Ovary (tissue), 9 donors: ENCODE data around the gene WDR54. TPM values are rescaled to one million over a fixed set of nuclear protein-coding genes. Genes with fewer than 3 reads are reported as not detected.

Experiments used
- DNase-seq, 5 donors: peaks; one replicate each; pipeline ENCODE4 v3.0.0-alpha.2; 2019 to 2020
- H3K27ac ChIP-seq, 2 donors: fragments of 200-600 bp; one replicate each; pipeline versions ENCODE4 v1.5.1 to v1.8.0; 2019 to 2022
- H3K27me3 ChIP-seq: fragments of 200-600 bp; one replicate; pipeline ENCODE4 v1.8.0; 2022
- H3K36me3 ChIP-seq: fragments of 200-600 bp; sonication (generic); one replicate; pipeline ENCODE4 v1.5.1; 2019
- H3K4me1 ChIP-seq: one replicate; pipeline ENCODE4 v1.8.1; 2013; ENCODE audit warnings: mild to moderate bottlenecking, moderate library complexity; ENCODE audit not compliant: insufficient read depth
- H3K4me3 ChIP-seq: fragments of 200-600 bp; sonication (generic); one replicate; pipeline ENCODE4 v1.5.1; 2017
- H3K9me3 ChIP-seq, 2 donors: fragments of 200-600 bp in 1 of 2; sonication (generic) in 1 of 2; one replicate each; pipeline versions ENCODE4 v1.5.1 to v1.8.1; 2013 to 2019; ENCODE audit warnings: mild to moderate bottlenecking in 1 of 2, moderate library complexity in 1 of 2
- CTCF ChIP-seq, 3 donors: fragments of 450-650 bp in 2 of 3; fragments of 200-600 bp in 1 of 3; IDR thresholded peaks; one replicate each; pipeline versions ENCODE4 v1.5.1 to v1.8.0; 2016 to 2022; ENCODE audit warnings: antibody characterized with exemption in 3 of 3, mild to moderate bottlenecking in 1 of 3
- EP300 ChIP-seq: sonication (generic); formaldehyde crosslinking; IDR thresholded peaks from one replicate; pipeline ENCODE4 v1.6.1; 2017; ENCODE audit warnings: antibody characterized with exemption
- POLR2A ChIP-seq: fragments of 450-650 bp; IDR thresholded peaks from one replicate; pipeline ENCODE4 v1.6.1; 2017; ENCODE audit warnings: antibody characterized with exemption, mild to moderate bottlenecking, moderate library complexity
- WGBS, 3 donors: extraction: QIAGEN DNeasy Blood & Tissue Kit in 1 of 3; methylation state at CpG; one replicate each; pipeline versions ENCODE4 v1.1.5 to v1.1.7; 2013 to 2017; 5-methylcytosine and 5-hydroxymethylcytosine counted together
- intact Hi-C, 4 donors: fragments of 100-400 bp; cut with DNase I; formaldehyde crosslinking; loops; one replicate each; pipeline versions ENCODE4 v1.11.0 to v1.15.1; 2022 to 2023
- polyA plus RNA-seq, 2 donors: library from polyadenylated mRNA; stranded (reverse); fragments of 200-250 nt in 1 of 2; fragments of 350-450 nt in 1 of 2; fragmentation: Illumina TruSeq in 1 of 2; extraction: RNeasy Lipid Tissue Mini Kit (QIAGEN cat#74804) in 1 of 2; gene quantifications; one replicate each; pipeline ENCODE4 v1.2.3, GENCODE V29; 2013 to 2014
- total RNA-seq, 7 donors: library from RNA; depleted of rRNA in 2 of 7; stranded (reverse); fragments of >200 nt in 2 of 7; fragmentation: NEBNext Ultra II Directional in 3 of 7; extraction: Animal tissue kit (Norgen Biotek cat#: 25700) in 3 of 7; gene quantifications; one replicate each; pipeline versions ENCODE4 v1.1.0 to v1.2.4, GENCODE V29; 2016 to 2023
- donor health status: DM: no; HTN: no; CAD: no; lungs with moderate emphysema.
- donor health status: DM: no; HTN: no; CAD: no.
- donor health status: Bipolar disorder and iron deficiency.
- donor health status: DM: yes; HTN: yes; CAD: no.
- donor health status: DM: no; HTN: no; CAD: no.
- donor health status: DM: yes; HTN: yes; CAD: no.

WDR54 gene
- total and polyA plus RNA-seq, 9 donors = 8.6 to 41.6 (median 16.2) TPM

- no peaks in the 10 kb centered on the region for H3K27me3 ChIP-seq
- intact Hi-C loops = no loop called here
- H3K36me3 ChIP-seq = no peaks in the 10 kb centered on the region
- no peak for DNase-seq
- 75 to 86% (median 82%) methylated on average over 2 of the region's 2 CpGs for WGBS, 3 donors
- H3K4me1 ChIP-seq = no peaks in the 10 kb centered on the region
- H3K27ac ChIP-seq = no peak overlapping the region
- no peak for TF ChIP-seq EP300
- TF ChIP-seq CTCF (IDR thresholded peaks at IDR 0.05) = no peak
- TF ChIP-seq POLR2A = no peak
- no peaks in the 10 kb centered on the region for H3K9me3 ChIP-seq
- H3K4me3 ChIP-seq = no peak overlapping the region
Observed at GRCh38 chr2:74401891-74402290, 19.6 kb upstream of the WDR54 start.

DNA sequence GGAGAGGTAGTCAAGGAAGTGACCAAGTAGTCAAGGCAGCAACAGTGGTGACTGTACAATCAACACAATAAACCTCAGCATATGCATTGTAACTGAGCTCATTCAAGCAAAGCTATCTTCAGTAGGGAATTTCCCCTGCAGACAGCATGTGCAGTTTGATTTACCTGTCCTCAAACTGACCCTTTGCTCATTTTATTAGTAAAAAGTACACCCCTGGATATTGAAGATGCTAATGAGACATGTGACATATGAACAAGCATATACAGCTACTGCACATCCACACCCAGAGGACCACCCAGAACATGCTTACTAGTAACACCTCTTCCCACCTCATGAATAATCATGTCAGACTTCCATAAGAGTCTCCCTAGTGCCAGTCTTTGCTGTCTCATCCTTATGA lies 15.5 kb upstream of the WDR54 start:
- Histone ChIP-seq H3K9me3 (no peaks in the 10 kb centered on the region), H3K36me3 (no peaks in the 10 kb centered on the region), H3K27me3 (no peaks in the 10 kb centered on the region), H3K27ac (no peak overlapping the region), H3K4me1 (no peaks in the 10 kb centered on the region), H3K4me3 (no peak overlapping the region)
- no peak for TF ChIP-seq EP300
- TF ChIP-seq POLR2A = no peak
- no peak for TF ChIP-seq CTCF (IDR thresholded peaks at IDR 0.05)
- DNase-seq = no peak
- intact Hi-C loops = no loop called here

DNA sequence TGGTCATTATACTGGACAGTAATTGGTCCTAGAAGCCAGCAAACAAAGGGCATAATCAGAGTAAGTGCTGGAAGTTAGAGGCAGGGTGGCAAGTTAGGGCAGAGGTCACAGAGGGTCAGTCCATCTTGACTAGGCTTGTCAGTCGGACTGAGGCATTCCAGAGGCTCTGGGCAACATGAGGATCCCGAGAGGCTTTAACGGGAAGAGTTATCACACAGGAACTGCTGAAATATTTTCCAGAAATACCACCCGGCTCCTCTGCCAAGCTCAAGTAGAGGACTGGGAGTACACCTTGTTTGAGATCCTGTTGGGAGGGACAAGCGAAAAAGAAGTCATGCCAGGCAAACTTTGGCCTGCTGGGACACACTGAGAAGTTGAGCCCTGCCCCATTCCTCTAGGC lies 13.8 kb upstream of the WDR54 start:
- no peak overlapping the region for H3K27ac ChIP-seq
- 62 to 80% (median 73%) methylated on average over 5 of the region's 5 CpGs for WGBS, 3 donors
- H3K9me3 ChIP-seq = no peaks in the 10 kb centered on the region
- no peaks in the 10 kb centered on the region for H3K4me1 ChIP-seq
- no peak for DNase-seq
- H3K36me3 ChIP-seq = no peaks in the 10 kb centered on the region
- TF ChIP-seq POLR2A (no peak), EP300 (no peak), CTCF (IDR thresholded peaks at IDR 0.05) (no peak)
- no peak overlapping the region for H3K4me3 ChIP-seq
- intact Hi-C loops = no loop called here
- H3K27me3 ChIP-seq = no peaks in the 10 kb centered on the region

DNA sequence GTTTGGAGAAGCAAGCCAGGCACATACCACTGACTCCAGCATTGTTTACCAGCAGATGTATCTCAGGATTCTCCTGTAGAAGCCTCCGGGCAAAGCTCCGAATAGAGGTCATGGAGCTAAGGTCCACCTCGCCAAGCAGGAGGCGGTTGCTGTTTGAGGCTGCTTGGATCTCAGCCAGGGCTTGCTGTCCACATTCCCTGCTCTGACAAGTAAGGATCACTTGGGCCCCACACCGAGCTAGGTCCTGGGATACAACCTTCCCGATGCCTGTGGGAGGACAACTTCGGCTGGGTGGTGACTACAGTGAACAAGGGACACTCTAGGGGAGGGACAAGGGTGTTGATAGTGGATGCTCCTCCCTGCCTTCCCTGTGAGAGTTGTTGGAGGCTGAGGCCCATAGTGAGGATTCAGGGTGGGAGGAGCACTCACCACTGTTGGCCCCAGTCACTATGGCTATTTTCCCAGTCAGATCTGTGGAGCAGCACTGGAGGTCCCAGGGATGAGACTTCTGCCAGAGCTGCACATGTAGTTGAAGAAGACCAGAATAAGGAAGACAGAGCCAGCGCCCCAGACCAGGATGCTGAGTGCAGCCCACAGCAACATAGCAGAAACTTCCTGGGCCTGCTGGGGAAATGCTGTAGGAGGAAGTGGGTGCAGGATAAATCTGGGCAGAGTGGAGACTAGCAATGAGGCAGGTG lies 8.4 kb upstream of the WDR54 start:
- H3K4me1 ChIP-seq = peaks cover 19% of the 10 kb centered on the region
- H3K27ac ChIP-seq = no peak overlapping the region
- intact Hi-C loops = no loop called here
- H3K36me3 ChIP-seq = no peaks in the 10 kb centered on the region
- H3K9me3 ChIP-seq = no peaks in the 10 kb centered on the region
- H3K4me3 ChIP-seq = no peak overlapping the region
- WGBS, 3 donors = 52 to 58% (median 55%) methylated on average over 8 of the region's 8 CpGs
- DNase-seq = no peak
- H3K27me3 ChIP-seq = no peaks in the 10 kb centered on the region
- no peak for TF ChIP-seq EP300
- TF ChIP-seq POLR2A = no peak
- TF ChIP-seq CTCF (IDR thresholded peaks at IDR 0.05) = no peak
